GM10266 (cell line): Measurements from ENCODE around the gene SLC1A2.

Source experiments
- DNase-seq: peaks from one replicate; pipeline ENCODE4 v3.0.0; 2012; ENCODE audit errors: extremely low spot score
- TF ChIP-seq, protein P1 (sequence below): IDR thresholded peaks from 2 replicates; pipeline ENCODE4 v1.5.1; 2012; ENCODE audit warnings: mild to moderate bottlenecking, low read depth; ENCODE audit not compliant: control insufficient read depth, insufficient read depth; ENCODE audit errors: missing control alignments

SLC1A2 gene

DNA sequence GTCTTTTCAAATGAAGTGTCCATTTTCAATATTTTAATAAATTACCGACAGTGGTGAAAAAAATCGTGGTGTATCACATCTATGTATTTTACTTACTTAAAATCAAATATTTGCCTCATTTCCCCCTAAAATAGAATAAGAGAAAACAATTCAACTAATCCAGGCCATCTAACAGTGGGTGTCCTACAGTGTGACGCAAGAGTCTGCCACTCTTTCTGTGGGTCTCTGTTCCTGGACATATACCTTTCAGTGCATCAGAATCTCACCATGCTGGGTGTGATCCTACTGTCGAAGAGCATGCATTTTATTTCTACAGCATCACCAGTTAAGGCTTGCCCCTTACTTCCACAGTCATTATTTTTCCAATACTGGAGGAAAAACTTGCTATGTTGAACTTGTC is 169.2 kb downstream of the SLC1A2 start:
- TF ChIP-seq, protein P1, sequence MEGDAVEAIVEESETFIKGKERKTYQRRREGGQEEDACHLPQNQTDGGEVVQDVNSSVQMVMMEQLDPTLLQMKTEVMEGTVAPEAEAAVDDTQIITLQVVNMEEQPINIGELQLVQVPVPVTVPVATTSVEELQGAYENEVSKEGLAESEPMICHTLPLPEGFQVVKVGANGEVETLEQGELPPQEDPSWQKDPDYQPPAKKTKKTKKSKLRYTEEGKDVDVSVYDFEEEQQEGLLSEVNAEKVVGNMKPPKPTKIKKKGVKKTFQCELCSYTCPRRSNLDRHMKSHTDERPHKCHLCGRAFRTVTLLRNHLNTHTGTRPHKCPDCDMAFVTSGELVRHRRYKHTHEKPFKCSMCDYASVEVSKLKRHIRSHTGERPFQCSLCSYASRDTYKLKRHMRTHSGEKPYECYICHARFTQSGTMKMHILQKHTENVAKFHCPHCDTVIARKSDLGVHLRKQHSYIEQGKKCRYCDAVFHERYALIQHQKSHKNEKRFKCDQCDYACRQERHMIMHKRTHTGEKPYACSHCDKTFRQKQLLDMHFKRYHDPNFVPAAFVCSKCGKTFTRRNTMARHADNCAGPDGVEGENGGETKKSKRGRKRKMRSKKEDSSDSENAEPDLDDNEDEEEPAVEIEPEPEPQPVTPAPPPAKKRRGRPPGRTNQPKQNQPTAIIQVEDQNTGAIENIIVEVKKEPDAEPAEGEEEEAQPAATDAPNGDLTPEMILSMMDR: no peak
- no peak for DNase-seq

DNA sequence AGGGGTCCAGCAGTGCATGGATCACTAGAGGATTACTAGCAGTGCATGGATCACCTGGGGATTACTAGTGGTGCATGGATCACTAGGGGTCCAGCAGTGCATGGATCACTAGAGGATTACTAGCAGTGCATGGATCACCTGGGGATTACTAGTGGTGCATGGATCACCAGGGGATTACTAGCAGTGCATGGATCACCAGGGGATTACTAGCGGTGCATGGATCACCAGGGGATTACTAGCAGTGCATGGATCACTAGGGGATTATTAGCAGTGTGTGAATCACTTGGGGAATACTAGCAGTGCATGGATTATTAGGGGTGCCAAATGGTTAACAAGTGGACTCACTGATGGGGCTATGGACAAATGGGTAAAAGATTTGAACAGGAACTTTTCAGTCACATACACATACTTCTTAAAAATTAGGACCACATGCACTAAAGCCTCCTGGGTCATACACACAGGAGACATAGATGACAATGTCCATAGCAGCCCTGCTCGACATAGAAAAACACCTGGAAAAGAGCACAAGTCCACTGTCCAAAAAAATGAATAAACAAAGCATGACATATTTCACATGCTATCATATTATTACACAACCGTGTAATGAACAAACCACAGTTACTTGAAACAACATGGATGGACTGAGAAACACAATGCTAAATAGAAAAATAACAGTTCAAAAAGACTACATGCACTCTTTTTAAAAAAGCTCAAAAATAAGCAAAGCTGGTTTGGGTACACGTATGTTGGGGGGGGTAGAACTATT is 170.6 kb downstream of the SLC1A2 start:
- TF ChIP-seq, protein P1: no peak
- no peak for DNase-seq

DNA sequence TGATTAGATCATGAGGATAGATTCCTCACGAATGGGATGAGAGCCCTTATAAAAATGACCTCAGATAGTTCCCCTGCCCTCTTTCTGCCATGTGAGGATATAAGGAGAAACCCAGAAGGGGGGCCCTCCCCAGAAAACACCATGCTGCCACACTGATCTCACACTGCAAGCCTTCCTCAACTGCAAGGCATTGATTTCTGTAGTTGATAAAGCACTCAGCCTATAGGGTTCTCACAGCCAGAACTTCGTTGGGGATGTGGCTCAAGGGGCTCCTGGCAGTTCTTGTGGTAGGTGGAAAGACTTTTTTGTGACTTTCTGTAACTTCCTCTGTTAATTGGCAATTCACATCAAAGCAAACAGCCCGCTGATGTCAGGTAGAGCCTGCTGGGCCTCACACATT is 171.5 kb downstream of the SLC1A2 start:
- no peak for DNase-seq
- TF ChIP-seq, protein P1: no peak

DNA sequence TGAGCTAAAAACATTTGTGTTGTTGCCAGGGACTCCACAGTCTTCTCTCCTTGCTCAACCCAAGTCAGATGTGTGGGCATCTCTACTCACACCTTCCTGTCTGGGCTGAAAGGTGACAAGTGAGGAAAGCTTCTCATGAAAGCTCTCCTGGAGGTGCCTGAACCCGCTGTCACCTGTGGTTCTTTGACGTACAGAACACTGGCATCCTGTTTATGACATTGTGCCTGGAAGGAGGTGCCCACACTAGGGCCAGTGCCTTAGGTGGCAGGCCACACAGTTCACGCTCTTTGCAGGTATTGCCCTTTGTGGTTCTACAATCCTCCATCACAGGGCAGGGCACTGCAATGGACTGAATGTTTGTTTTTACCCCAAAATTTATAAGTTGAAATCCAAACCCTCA is 171.9 kb downstream of the SLC1A2 start:
- DNase-seq: no peak
- TF ChIP-seq, protein P1: no peak

DNA sequence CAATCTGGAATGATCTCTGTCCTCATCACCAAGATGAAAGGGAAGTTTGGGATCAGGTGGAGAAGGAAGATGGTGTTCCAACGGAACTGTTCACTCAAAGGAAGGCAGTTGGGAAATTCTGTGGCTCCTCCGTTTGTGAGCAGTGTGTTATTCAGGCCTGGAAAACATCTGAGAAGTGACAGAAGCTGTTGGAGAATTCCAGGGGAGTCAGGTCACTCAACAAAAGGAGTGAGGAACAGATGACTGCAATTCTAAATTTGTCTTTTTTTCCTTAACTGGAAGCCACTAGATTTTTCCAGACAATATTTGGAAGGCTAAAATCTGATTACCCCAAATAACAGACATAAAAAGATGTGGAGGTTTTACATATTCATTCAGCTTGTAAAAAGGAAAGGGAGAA is 172.6 kb downstream of the SLC1A2 start:
- TF ChIP-seq, protein P1: no peak
- no peak for DNase-seq

DNA sequence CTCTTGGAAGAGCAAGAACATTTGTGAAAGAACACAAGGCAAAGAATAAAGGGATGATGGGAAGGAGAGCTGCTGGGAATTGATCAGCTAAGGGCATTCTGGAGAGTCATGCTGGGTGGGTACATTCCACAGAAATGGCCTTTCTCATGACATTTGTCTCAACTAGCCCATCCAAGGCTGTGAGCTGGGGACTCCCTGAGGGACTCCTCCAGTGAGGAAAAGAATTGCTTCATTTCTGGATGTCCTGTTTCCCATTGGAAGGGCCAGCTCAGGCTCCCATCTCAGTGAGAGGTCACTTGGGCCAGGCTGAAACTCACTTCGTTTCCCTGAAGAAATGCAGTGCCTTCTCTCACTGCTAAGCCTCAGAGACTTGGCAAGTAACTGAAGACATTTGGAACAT is 173.6 kb downstream of the SLC1A2 start:
- TF ChIP-seq, protein P1: no peak
- DNase-seq: no peak

DNA sequence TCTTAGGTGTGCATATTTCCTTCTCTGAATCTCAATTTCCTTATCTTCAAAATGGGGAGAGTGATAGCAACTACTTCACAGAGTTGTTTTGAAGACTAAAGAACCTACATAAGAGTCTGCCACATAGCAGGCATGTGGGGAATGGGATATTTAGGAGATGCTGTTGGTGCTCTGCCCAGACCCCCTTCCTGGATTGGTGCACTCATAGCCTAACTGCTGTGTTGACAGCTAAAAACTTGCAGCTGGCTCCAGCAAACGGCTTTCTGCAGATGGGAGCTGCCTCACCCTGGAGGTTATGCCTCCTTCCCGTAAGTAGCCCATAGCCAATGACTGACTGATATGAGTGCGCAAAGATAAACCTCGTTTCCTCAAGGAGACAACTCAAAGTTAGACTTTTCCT is 174.3 kb downstream of the SLC1A2 start:
- TF ChIP-seq, protein P1: no peak
- no peak for DNase-seq
